Stimulated activated CD4-positive, alpha-beta T cell treated with anti-CD3 and anti-CD28 coated beads, Interleukin-4, amount 100 ng/mL, for 1 hour (primary cell): ENCODE data around the gene PRAC1.

Experiments
- DNase-seq: peaks from one replicate; pipeline ENCODE4 v3.0.0-alpha.2; 2020

The PRAC1 gene

GRCh38 chr17:48722201-48722907 is at the start of gene PRAC1:
TSS of gene PRAC1 (minus strand) at chr17:48722518. CDS start at chr17:48722392, 126 bp downstream.
- no peak for DNase-seq

- no peak for DNase-seq
These were observed 48.6 kb upstream of the PRAC1 start for GRCh38 chr17:48770954-48771353.

- no peak for DNase-seq
These were observed 46.8 kb upstream of the PRAC1 start for GRCh38 chr17:48769009-48769675.

GRCh38 chr17:48767263-48767774 is 45.0 kb upstream of the PRAC1 start:
- no peak for DNase-seq

- DNase-seq: no peak
These were observed 38.8 kb upstream of the PRAC1 start for GRCh38 chr17:48761114-48761513.

- no peak for DNase-seq
These were observed 38.1 kb upstream of the PRAC1 start for GRCh38 chr17:48760411-48760810.

GRCh38 chr17:48759288-48759687 is 37.0 kb upstream of the PRAC1 start:
- no peak for DNase-seq

- DNase-seq: no peak
These were observed 35.2 kb upstream of the PRAC1 start for GRCh38 chr17:48757524-48757961.

- no peak for DNase-seq
These were observed 34.5 kb upstream of the PRAC1 start for GRCh38 chr17:48756830-48757251.

- DNase-seq: no peak
These were observed 33.0 kb upstream of the PRAC1 start for GRCh38 chr17:48755356-48755755.

GRCh38 chr17:48754500-48755261 is 32.4 kb upstream of the PRAC1 start:
- DNase-seq: no peak

- no peak for DNase-seq
These were observed 31.6 kb upstream of the PRAC1 start for GRCh38 chr17:48753794-48754499.

- no peak for DNase-seq
These were observed 30.3 kb upstream of the PRAC1 start for GRCh38 chr17:48752399-48753288.

GRCh38 chr17:48751733-48752398 is 29.5 kb upstream of the PRAC1 start:
- DNase-seq: no peak

- DNase-seq: no peak
These were observed 28.9 kb upstream of the PRAC1 start for GRCh38 chr17:48751172-48751571.

- DNase-seq: no peak
These were observed 27.6 kb upstream of the PRAC1 start for GRCh38 chr17:48749621-48750553.

- no peak for DNase-seq
These were observed 26.6 kb upstream of the PRAC1 start for GRCh38 chr17:48748718-48749566.

- DNase-seq: no peak
These were observed 25.4 kb upstream of the PRAC1 start for GRCh38 chr17:48747445-48748363.
